Posterior vena cava (tissue), 2 donors: Measurements from ENCODE around the gene GANC. TPM values are rescaled to one million over a fixed set of nuclear protein-coding genes. Genes with fewer than 3 reads are reported as not detected.

Experiments used
- DNase-seq: peaks from one replicate; pipeline ENCODE4 v3.0.0-alpha.2; 2020; ENCODE audit warnings: low spot score
- intact Hi-C, 2 donors: fragments of 100-400 bp; cut with DNase I; formaldehyde crosslinking; loops; one replicate each; pipeline versions ENCODE4 v1.14.1 to v1.14.2; 2022 to 2023
- total RNA-seq, 2 donors: library from RNA; stranded (reverse); fragmentation: NEBNext Ultra II Directional; extraction: Animal tissue kit (Norgen Biotek cat#: 25700); gene quantifications; one replicate each; pipeline ENCODE4 v1.2.1, GENCODE V29; 2021
- donor health status: DM: yes; HTN: yes; CAD: no.
- donor health status: DM: yes; HTN: yes; CAD: no.

Gene GANC
- total RNA-seq, 2 donors from 2014 or later, result 30.9 to 34.8 TPM

DNA sequence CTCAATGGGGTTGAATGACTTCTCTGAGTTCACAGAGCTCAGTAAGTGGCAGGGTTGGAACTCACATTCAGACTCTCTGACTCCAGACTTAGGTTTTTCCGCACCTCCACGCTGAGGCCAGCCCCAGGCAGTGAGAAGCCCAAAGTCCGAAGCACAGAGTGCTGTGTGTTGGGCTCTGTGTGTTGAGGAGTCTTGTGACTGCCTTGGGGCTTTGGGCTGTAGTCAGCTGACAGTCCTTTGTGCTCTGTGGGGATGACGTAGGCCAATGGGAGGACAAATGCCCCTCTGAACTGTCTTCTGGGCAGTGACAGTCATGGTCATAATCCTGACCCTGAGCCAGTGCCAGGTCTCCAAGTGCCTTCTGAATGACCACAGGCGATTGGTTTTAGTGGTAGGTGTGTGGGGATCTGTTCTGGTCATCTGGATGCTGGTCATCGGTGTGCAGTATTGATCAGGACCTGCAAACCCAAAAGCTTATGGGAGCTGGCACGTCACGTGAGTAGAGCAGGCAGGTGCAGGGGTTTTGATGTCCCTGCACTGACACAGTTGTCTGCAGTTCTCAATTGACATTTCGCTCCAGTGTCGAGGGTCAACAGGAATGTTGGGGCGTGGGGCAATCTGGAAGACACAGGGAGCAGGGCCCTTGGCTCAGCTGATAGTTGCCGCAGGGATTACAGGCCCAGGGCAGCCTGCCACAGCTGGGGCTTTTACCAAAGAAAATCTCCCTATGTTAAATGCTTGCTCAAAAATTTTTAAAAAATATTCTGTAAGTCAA is 131.6 kb downstream of the GANC start:
- intact Hi-C loops, result no loop called here
- no peak for DNase-seq

DNA sequence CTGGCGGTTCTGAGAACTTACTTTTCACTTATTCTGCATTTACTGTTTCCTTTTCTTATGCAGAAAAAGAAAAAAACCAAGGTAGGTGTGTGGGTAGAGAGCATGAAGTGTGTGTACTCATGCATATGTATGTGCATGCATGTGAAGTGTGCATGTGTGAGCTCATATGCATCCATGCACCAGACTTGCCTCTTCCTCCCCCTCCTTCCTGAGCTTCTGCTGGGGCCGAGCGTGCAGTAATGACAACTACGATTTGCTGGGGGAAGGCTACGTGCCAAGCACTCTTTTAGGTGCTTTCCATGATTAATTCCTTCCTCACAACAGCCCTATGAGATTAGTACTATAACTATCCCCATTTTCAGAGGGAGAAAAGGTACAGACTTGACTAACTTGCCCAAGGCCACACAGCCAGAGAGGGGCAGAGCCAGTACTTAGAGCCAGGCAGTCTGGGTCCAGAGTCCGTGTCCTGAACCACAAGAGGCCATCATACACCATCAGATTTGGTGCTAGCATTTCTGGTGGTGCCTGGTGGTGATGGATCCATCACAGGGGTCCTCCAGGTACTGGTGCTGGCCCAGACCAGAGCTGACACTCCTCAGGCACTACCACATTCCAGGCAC is 133.0 kb downstream of the GANC start:
- no peak for DNase-seq

More for the DNA sequence above, 133.0 kb downstream of the GANC start:
- intact Hi-C loops, result no loop called here

Other genes starting within 250 kb of the GANC start
- not detected for gene PLA2G4D, start 178.6 kb upstream of the GANC start, total RNA-seq
- not detected for gene PLA2G4F, start 116.6 kb upstream of the GANC start, total RNA-seq
- gene VPS39, start 64.9 kb upstream of the GANC start, total RNA-seq, result 10 to 100 TPM; 48.4 to 58.0 TPM
- 10 to 100 TPM; 51.4 to 51.9 TPM for gene TMEM87A, start 232 bp downstream of the GANC start, total RNA-seq
- gene CAPN3, start 86.3 kb downstream of the GANC start, total RNA-seq, result 10 to 100 TPM in 1 of 2 donors, 1 to 10 TPM in 1; 7.6 to 11.8 TPM
- 10 to 100 TPM; 70.1 to 84.2 TPM for gene ZNF106, start 217.9 kb downstream of the GANC start, total RNA-seq
- 10 to 100 TPM; 48.0 to 55.8 TPM for gene SNAP23, start 222.4 kb downstream of the GANC start, total RNA-seq